ENCODE results near the gene PNPLA8. TPM values are rescaled to one million over a fixed set of nuclear protein-coding genes. Genes with fewer than 3 reads are reported as not detected.

PNPLA8 gene
- total and polyA plus RNA-seq, 2 of the 4 experiments (the other 2 are of a cell fraction) = 7.0 to 14.5 TPM

DNA sequence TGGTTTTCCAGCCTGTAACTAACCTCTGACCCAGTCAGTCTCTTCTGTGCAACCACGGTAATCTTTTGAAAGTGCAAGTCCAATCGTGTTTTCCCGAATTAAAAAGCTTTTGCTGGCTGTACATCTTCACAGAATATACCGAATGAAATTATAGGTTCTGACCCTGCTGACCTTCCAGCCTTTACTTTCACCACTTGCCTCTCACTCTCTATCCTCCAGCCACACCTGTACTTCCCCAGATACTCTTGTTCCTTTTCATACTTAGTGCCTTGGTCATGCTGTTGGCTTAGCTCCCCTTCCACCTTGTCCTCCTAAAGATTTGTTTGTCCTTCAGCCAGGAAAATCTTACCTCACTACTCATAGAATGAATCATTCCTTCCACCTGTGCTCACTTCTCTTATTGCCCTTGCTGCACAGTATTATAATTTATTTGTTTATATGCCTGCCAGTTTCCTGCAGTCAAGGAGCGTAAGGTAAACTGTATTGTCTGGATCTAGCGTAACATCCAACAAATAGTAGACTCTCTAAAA lies 2.3 kb upstream of the PNPLA8 start:
- intact Hi-C loops (cut with micrococcal nuclease) (no loop called here), dilution Hi-C loops (cut with HindIII; ENCODE audit: low sequenced_read_pairs, unreplicated experiment) (no loop called here), in situ Hi-C loops (cut with MboI; ENCODE audit: low sequenced_read_pairs) (loop anchor here (5.0 kb wide), 1 partner anchor 44 kb away; no protein-coding TSS in a partner anchor)
- Histone ChIP-seq H2AFZ (replicated peaks; ENCODE audit: low read length, poor library complexity) (no peak overlapping the region), H2AK5ac (ENCODE audit: low read depth, low read length) (no peak overlapping the region), H3K9me1 (ENCODE audit: insufficient read depth, low read length) (no peaks in the 10 kb centered on the region), H2AK9ac (replicated peaks; ENCODE audit: low read depth, low read length, poor library complexity) (no peak overlapping the region), H3K9ac (ENCODE audit: low read depth, low read length) (no peak overlapping the region), H4K20me1 (ENCODE audit: insufficient read depth, low read length) (peaks cover 6% of the 10 kb centered on the region; the same call in 1 of the 2 replicates), H4K8ac (ENCODE audit: low read depth in 2 of 2, low read length in 2 of 2) (no peak overlapping the region), H3K36me3 (ENCODE audit: control insufficient read depth, insufficient read depth, low read length) (no peaks in the 10 kb centered on the region), H2BK20ac (ENCODE audit: low read depth, low read length) (no peak overlapping the region), H3K4me3 (ENCODE audit: insufficient read depth, low read depth, low read length) (no peak overlapping the region), H4K5ac (ENCODE audit: low read depth, low read length) (no peak overlapping the region), H3K4me2 (ENCODE audit: low read depth, low read length) (no peak overlapping the region), H3K27me3 (ENCODE audit: control insufficient read depth, insufficient read depth, low read length) (no peaks in the 10 kb centered on the region), H3K27ac (ENCODE audit: insufficient read depth, low read length) (no peak overlapping the region), H3K56ac (ENCODE audit: extremely low read depth, insufficient read depth, low read length) (no peak overlapping the region), H3K79me1 (ENCODE audit: low read depth in 1 of 2, low read length in 2 of 2) (peaks cover 0 to 16% of the 10 kb centered on the region in 2 experiments; a peak in 2 of 4 replicates), H3K4me1 (ENCODE audit: control insufficient read depth, insufficient read depth, low read length) (peaks cover 4% of the 10 kb centered on the region; the same call in 1 of the 2 replicates), H2BK120ac (ENCODE audit: low read depth, low read length) (no peak overlapping the region), H2BK5ac (ENCODE audit: low read depth, low read length, poor library complexity, severe bottlenecking) (no peak overlapping the region), H3K18ac (ENCODE audit: low read depth, low read length) (no peak overlapping the region), H3K14ac (replicated peaks; ENCODE audit: low read depth, low read length) (no peak overlapping the region), H2BK15ac (ENCODE audit: low read depth, low read length) (no peak overlapping the region), H3K9me3 (ENCODE audit: control insufficient read depth, insufficient read depth, low read length) (no peaks in the 10 kb centered on the region), H3K4ac (ENCODE audit: low read depth, low read length) (no peak overlapping the region), H3K23ac (ENCODE audit: low read depth, low read length) (no peak overlapping the region; the same call in 1 of the 2 replicates), H4K91ac (ENCODE audit: insufficient read depth, low read depth, low read length) (no peak overlapping the region)
- WGBS, 2 experiments (ENCODE audit: extremely low coverage in 2 of 2, insufficient read length in 1 of 2) = 98% methylated on average over 4 of the region's 6 CpGs; no CpG with 5 or more reads in 1 of the 2 experiments
- ChIA-PET CTCF (no interaction called here), POLR2A (ENCODE audit: unreplicated experiment) (no interaction called here)
- TF ChIP-seq BHLHE40 (IDR thresholded peaks at IDR 0.05; ENCODE audit: low read depth, low read length) (no peak), POLR2A (IDR thresholded peaks at IDR 0.05; ENCODE audit: low read depth, low read length) (no peak), SMC3 (IDR thresholded peaks at IDR 0.05; ENCODE audit: low read depth, low read length) (no peak), MAFK (IDR thresholded peaks at IDR 0.05; ENCODE audit: low read depth, low read length) (no peak), CHD1 (IDR thresholded peaks at IDR 0.05; ENCODE audit: low read depth, low read length) (no peak), FOS (IDR thresholded peaks at IDR 0.05; ENCODE audit: low read depth, low read length) (no peak), RAD21 (IDR thresholded peaks at IDR 0.05; ENCODE audit: low read length) (no peak), NFE2L2 (IDR thresholded peaks at IDR 0.05; ENCODE audit: low read depth, low read length) (no peak), MXI1 (IDR thresholded peaks at IDR 0.05; ENCODE audit: borderline replicate concordance, low read depth, low read length) (no peak), RCOR1 (IDR thresholded peaks at IDR 0.05; ENCODE audit: insufficient replicate concordance, low read length) (no peak), CEBPB (IDR thresholded peaks at IDR 0.05; ENCODE audit: low read depth, low read length) (no peak), RFX5 (IDR thresholded peaks at IDR 0.05; ENCODE audit: low read depth, low read length) (no peak), MAZ (IDR thresholded peaks at IDR 0.05; ENCODE audit: borderline replicate concordance, low read depth, low read length) (no peak)
- TF ChIP-seq, protein P1, sequence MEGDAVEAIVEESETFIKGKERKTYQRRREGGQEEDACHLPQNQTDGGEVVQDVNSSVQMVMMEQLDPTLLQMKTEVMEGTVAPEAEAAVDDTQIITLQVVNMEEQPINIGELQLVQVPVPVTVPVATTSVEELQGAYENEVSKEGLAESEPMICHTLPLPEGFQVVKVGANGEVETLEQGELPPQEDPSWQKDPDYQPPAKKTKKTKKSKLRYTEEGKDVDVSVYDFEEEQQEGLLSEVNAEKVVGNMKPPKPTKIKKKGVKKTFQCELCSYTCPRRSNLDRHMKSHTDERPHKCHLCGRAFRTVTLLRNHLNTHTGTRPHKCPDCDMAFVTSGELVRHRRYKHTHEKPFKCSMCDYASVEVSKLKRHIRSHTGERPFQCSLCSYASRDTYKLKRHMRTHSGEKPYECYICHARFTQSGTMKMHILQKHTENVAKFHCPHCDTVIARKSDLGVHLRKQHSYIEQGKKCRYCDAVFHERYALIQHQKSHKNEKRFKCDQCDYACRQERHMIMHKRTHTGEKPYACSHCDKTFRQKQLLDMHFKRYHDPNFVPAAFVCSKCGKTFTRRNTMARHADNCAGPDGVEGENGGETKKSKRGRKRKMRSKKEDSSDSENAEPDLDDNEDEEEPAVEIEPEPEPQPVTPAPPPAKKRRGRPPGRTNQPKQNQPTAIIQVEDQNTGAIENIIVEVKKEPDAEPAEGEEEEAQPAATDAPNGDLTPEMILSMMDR (conservative IDR thresholded peaks at IDR 0.05; ENCODE audit: low read depth, low read length) = no peak
- TF ChIP-seq, protein P2, sequence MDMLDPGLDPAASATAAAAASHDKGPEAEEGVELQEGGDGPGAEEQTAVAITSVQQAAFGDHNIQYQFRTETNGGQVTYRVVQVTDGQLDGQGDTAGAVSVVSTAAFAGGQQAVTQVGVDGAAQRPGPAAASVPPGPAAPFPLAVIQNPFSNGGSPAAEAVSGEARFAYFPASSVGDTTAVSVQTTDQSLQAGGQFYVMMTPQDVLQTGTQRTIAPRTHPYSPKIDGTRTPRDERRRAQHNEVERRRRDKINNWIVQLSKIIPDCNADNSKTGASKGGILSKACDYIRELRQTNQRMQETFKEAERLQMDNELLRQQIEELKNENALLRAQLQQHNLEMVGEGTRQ (IDR thresholded peaks at IDR 0.05; ENCODE audit: low read depth, low read length) = no peak
- TF ChIP-seq, protein P3, sequence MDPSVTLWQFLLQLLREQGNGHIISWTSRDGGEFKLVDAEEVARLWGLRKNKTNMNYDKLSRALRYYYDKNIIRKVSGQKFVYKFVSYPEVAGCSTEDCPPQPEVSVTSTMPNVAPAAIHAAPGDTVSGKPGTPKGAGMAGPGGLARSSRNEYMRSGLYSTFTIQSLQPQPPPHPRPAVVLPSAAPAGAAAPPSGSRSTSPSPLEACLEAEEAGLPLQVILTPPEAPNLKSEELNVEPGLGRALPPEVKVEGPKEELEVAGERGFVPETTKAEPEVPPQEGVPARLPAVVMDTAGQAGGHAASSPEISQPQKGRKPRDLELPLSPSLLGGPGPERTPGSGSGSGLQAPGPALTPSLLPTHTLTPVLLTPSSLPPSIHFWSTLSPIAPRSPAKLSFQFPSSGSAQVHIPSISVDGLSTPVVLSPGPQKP (IDR thresholded peaks at IDR 0.05; ENCODE audit: borderline replicate concordance, low read depth, low read length) = no peak
- ATAC-seq (ENCODE audit: low read depth) (no peak), DNase-seq (no peak)
- BruUV-seq (replicated peaks) = no TSS peak

Data from IMR-90 (cell line).